NK-92 (cell line): ENCODE data around the gene NPTXR.

Experiments
- DNase-seq: peaks from one replicate; lab custom pipeline; 2025; ENCODE audit not compliant: unreplicated experiment; lab: John Stamatoyannopoulos, UW

The NPTXR gene

DNA sequence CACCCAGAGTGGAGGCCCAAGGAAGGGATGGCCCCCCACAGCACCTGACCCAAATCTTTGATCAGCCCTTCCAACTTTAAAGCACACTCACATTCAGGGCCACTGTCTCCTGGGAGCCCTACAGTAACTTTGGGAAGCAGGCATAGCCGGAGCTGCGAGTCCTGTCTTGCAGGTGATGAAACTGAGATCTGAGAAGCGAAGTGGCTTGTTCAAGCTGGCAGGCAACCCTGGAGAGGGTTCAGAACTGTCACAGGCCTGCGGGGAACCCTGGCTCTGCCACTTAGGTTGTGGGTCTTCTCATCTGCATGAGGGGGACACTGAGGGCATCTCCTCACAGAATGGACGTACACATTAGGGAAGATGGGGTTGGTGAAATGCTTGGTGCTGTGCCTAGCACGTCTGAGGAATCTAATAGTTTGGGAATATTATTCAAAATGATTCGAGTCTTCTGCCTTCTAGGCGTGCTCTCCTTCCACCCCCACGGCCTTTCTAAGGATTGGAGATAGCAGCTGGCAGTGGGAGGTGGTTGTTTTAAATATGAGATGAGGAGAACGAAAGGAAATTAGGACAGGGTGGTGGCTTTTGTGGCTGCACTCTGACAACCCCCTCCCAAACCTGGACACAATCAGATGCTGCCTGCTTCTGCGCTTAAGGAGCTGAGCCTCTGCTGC lies 69.2 kb downstream of the NPTXR start:
- no peak for DNase-seq

GRCh38 chr22:38773363-38773946 lies 70.4 kb downstream of the NPTXR start:
- no peak for DNase-seq

GRCh38 chr22:38772623-38772873 lies 71.3 kb downstream of the NPTXR start:
- no peak for DNase-seq

GRCh38 chr22:38770257-38770949 lies 73.4 kb downstream of the NPTXR start:
- DNase-seq: no peak
